ENCODE measurements around the gene CSF2RB.

The CSF2RB gene

DNA sequence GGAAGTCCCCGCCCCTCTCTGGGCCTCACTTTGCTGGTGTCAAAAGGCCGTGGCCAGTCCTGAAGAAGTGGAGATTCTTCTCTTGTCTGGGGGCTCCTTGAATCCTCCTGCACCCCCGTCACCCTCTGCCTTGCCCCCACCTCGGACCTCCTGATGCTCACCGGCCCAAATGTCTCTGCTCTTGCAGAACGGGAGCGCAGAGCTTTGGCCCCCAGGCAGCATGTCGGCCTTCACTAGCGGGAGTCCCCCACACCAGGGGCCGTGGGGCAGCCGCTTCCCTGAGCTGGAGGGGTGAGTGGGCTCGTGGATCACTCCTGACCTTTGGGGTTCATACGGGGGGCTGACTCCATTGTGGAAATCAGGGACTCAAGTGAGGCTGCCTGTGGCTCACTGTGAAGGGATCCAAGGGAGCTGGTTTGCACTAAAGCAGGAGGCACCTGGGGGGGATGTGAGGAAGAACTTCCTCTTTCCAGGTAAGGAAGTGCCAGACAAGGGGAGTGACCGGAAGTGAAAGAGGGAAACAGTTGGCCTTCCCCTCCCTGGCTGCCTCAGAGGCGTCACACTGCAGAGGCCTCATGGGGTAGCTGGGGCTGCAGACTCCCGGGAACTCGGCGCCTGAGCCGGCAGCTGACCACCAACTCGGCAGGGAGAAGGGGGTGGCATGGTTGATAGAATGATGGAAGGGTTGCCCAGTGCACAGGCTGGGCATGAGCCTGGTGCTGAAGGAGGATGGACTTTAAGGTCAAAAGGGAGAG is 23.1 kb downstream of the CSF2RB start:
- no peak for DNase-seq (ENCODE audit: low spot score)

DNA sequence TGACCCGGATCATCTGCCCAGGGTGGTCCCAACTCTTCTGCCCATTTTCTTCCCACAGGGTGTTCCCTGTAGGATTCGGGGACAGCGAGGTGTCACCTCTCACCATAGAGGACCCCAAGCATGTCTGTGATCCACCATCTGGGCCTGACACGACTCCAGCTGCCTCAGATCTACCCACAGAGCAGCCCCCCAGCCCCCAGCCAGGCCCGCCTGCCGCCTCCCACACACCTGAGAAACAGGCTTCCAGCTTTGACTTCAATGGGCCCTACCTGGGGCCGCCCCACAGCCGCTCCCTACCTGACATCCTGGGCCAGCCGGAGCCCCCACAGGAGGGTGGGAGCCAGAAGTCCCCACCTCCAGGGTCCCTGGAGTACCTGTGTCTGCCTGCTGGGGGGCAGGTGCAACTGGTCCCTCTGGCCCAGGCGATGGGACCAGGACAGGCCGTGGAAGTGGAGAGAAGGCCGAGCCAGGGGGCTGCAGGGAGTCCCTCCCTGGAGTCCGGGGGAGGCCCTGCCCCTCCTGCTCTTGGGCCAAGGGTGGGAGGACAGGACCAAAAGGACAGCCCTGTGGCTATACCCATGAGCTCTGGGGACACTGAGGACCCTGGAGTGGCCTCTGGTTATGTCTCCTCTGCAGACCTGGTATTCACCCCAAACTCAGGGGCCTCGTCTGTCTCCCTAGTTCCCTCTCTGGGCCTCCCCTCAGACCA is 24.0 kb downstream of the CSF2RB start:
- DNase-seq (ENCODE audit: low spot score), result no peak

DNA sequence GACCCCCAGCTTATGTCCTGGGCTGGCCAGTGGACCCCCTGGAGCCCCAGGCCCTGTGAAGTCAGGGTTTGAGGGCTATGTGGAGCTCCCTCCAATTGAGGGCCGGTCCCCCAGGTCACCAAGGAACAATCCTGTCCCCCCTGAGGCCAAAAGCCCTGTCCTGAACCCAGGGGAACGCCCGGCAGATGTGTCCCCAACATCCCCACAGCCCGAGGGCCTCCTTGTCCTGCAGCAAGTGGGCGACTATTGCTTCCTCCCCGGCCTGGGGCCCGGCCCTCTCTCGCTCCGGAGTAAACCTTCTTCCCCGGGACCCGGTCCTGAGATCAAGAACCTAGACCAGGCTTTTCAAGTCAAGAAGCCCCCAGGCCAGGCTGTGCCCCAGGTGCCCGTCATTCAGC is 24.6 kb downstream of the CSF2RB start:
- no peak for DNase-seq (ENCODE audit: low spot score)

DNA sequence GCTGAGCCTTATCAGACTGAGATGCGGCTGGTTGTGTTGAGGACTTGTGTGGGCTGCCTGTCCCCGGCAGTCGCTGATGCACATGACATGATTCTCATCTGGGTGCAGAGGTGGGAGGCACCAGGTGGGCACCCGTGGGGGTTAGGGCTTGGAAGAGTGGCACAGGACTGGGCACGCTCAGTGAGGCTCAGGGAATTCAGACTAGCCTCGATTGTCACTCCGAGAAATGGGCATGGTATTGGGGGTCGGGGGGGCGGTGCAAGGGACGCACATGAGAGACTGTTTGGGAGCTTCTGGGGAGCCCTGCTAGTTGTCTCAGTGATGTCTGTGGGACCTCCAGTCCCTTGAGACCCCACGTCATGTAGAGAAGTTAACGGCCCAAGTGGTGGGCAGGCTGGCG is 25.5 kb downstream of the CSF2RB start:
- DNase-seq (ENCODE audit: low spot score), result no peak

DNA sequence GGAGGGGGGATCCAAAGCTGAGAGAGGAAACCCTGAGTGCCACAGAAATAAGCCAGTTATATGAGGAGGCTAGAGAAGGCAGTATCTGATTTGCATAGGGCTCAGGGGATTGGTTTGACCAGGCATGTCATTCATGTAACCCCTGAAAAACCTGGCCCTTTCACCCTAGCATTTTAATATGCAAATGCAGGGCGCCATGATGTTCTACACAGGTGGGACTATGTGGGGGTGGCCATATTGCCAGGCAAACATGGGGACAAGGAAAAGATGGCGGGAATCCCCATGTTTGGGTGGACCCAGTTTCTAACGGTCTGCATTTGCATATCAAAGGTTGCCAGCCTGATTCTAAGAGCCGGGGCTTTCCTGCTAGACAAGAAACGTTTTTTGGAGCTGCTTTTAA is 27.2 kb downstream of the CSF2RB start:
- no peak for DNase-seq (ENCODE audit: low spot score)

DNA sequence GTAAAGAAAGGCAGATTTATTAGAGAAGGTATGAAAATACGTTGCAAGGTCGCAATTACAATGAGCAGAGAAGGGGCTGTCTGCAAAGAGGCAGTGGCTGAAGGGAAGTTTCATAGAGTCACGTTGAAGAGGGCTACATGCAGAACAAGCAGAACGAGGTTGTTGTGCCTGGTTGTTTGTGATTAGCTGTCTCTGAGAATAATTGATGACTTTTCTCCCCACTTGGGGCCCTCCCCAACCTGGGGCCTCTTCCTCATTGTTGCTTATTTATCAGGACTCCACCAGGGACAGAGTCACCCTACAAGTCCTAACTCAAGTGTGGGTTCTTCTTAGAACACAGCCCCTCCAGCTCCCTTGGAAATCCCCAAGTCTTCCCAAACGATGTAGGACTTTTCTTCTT is 29.1 kb downstream of the CSF2RB start:
- DNase-seq (ENCODE audit: low spot score), result no peak

DNA sequence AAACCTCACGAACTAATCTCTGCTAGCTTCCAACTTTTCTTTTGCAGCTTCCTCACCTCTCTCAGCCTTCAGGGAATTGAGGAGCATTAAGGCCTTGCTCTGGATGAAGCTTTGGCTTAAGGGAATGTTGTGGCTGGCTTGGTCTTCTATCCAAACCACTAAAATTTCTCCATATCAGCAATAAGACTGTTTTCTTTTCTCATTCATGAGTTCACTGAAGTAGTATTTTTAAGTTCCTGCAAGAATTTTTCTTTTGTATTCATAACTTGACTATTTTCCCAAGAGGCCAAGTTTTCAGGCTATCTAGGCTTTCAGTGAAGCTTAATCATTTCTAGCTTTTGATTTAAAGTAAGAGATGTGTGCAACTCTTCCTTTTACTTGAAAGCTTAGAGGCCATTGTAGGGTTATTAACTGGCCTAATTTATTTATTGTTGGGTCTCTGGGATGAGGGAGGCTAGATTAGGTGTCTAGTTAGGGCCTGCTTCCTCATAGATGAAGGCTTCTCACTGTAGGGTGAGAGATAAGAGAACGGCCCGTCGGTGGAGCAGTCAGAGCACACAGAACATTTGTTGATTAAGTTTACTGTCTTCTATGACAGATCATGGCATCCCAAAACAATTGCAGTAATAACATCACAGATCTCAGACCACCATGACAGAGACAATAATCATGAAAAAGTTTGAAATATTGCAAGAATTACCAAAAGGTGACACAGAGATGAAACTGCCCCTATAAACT is 33.2 kb downstream of the CSF2RB start:
- DNase-seq (ENCODE audit: low spot score), result no peak

DNA sequence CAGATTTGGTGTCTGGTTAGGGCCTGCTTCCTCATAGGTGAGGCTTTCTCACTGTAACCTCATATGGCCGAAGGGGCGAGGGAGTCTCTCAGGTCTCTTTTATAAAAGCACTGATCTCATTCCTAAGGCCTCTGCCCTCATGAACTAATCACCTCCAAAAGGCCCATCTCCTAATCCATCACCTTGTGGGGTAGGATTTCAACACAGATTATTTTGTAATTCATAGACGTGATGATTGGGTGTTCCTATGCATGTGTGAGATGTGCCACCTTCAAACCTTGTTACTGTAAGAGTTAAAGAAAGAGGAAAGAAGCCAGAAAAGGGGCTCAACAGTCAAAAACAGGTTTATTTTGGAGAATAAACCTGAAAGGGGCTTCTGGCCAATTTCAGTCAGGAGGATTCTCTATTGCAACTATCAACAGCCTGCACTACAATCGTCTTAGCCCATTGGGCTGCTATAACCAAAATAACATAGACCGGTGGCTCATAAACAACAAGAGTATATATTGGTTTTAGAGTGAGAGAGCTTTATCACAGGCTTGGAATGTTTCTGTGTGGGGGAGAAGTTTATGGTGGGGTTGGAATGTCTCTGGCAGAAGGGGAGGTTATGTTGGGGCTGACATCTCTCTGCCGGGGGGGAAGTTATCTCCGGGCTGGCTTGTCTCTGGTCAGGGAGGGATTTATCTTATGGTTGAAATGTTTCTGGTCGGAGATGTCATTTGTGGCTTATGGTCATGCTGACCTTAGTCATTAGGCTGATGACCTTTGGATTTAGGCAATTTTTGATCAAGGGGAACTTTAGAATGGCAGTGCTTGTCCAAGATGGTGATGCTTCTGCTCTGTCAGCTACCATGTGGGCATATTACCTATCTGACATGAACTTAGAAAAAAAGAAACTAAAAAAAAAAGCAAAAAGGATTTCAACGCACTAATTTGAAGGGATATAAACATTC is 35.1 kb downstream of the CSF2RB start:
- DNase-seq (ENCODE audit: low spot score), result no peak

DNA sequence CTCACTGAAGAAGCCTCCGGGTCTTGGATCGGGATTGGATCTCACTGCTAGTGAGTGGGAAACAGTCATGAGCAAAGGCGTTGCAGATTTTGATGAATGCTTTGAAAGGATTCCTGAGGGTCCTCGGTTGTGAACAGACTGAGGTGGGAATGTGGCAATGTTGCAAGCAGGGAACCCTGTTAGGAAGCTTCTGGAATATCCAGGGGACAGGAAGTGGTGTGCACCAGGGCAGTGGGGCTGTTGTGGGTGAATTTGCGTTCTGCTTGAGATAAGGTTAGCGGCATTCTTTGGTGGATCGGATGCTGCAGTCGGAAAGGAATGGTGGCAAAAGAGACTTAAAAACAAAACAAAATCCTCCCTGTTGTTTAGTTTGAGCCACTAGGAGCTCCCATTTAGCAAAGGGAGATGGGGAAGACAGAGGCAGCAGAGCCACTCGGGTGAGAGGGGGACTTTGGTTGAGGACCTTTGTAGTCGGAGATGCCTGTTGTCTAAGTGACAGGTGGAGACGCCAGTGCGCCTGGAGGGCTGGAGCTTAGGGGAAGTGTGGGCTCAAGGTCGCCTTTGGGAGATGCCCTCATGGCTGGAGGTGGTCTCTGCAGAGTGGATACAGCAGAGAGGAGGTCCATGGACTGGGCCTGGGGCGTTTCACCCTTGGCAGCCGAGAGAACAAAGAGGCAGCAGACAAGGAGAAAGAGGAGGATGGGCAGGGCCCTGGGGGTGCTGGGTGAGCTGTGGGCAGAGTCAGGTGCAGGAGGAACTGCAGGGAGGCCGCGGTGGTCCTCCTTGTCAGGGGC is 37.6 kb downstream of the CSF2RB start:
- DNase-seq (ENCODE audit: low spot score), result no peak

DNA sequence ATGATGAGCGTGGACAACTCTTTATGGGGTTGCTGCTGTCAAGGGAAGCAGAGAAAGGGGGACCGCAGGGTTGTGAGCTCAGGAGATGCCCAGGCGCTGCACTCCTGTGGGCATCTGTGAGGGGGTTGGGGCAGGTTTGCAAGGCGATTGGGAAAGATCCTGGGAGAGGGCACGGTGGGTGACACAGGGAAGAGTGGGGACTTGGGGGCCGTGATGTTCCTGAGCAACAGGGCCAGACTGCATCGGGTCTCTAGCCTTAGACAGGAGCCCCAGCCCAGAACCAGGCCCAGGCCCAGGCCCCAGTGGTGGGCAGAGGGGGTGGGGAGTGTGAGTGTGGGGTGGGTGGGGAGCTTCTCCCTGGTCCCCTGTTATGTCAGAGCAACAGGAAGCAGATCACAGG is 38.3 kb downstream of the CSF2RB start:
- no peak for DNase-seq (ENCODE audit: low spot score)

DNA sequence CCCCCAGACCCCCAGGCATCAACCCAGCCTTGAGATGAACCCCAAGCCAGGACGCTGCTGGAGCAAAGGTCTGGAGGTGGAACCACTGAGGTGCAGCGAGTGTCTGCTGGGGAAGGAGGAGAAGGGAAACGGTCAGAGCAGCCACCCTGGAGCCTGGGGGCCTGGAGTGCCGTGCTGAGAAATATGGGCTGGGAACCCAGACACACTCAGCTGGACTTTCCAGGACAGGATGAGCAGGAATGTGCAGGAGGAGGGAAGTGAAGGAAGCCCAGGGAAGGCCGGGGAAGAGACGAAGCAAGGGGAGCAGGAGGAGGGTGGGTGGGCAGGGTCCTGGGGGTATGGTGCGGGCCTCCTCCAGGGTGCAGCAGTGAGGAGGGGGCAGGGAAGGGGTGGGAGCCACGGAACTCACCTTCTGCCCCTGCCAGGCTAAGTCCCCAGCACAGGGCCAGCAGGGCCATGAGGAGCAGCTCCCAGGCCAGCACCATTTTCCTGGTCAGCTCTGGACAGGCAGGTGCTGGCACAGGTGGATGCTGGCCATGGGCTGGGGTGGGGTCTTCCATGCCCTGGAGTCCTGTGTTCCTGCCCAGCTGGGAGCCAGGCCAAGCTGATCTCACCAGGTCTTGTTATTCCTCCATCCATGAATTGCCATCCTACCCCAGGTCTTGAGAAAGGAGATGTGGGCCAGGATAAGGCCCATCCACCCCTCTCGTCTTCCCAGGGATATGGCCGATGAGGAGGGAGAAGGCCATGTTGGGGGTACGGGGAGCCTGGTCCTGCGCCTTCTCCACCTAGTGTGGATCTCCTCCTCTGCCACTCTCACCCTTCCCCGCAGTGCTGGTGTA is 40.0 kb downstream of the CSF2RB start:
- DNase-seq (ENCODE audit: low spot score), result no peak

DNA sequence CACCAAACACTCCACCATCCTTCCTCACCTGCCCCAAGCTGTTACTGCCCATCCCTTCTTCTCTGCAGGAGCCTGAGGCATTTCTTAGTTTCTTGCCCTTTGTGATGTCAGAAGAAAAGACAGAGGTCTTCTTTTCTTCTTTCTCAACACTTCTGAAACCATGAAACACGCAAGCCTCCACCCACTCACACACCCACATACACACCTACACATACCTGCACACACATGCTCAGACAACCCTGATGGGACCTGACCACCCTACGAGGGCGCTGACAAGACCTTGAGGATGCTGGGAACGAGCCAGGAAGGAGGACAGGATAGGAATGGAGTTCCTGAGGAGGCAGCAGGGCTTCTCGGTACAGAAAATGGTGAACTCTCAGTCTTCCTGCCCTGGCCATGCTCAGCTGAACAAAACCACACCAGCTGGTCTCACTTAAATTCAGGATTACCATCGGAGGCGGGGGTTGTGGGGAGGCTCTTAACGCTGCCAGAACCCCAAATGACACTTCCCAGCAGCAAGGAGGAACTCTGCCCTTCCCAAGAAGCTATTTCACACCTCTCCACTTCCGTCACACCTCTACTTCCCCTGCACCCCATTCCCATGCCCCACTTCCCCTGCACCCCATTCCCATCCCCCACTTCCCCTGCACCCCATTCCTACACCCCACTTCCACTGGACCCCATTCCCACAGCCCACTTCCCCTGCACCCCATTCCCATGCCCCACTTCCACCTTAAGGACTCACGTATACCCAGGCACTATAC is 41.0 kb downstream of the CSF2RB start:
- DNase-seq (ENCODE audit: low spot score), result peak; percentile 33

DNA sequence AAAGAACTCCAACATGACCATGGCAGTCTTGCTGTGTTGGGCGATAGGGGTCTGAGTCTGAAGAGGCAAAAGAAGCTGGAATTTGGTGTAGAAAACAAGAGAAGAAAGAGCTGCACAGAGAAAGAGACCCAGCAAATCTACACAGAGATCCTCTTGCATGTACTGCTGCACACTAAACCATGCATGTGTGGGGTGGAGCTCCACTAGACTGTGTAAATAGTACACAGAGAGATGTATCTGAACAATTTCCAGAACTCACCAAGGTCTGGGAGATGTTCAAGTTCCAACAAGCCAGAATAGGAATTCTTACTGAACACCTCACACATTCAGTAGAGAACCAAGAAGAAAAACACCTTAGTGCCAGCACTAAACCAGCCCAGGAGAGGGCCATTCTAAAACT is 42.3 kb downstream of the CSF2RB start:
- DNase-seq (ENCODE audit: low spot score), result no peak

DNA sequence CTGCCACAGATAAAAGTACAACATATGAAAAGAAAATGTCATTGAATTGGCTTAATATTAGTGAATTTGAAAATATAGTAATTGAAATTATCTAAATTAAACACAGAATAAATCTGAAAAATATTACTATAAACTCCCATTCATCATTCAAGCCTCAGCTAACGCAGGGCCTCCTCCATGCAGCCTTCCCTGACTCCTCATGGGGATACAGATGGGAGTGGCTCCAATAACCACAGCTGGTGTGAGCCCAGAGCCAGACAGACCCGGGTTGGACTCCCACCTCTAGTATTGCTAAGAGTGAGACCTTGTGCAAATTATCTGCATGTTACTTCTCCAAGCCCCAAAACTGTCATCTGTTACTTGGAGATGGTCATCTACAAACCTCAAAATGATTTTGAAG is 44.9 kb downstream of the CSF2RB start:
- no peak for DNase-seq (ENCODE audit: low spot score)

DNA sequence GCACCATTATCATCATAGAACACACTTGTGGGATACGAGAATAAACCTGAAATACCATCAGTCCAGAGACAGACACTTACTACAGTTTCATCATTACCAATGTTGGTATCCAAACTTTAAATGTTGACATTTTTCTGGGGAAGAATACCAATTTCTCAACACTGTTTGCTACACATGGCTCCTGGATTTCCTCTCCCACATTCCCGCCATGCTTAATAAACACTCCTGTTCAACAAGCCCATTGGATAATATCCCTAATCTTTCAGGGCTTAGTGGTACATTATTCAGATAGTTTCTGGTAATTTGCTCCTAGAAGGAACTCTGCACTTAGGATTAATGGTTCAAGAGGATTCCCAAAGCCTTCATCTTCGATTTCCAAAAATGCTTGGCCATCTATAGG is 48.2 kb downstream of the CSF2RB start:
- DNase-seq (ENCODE audit: low spot score), result no peak

DNA sequence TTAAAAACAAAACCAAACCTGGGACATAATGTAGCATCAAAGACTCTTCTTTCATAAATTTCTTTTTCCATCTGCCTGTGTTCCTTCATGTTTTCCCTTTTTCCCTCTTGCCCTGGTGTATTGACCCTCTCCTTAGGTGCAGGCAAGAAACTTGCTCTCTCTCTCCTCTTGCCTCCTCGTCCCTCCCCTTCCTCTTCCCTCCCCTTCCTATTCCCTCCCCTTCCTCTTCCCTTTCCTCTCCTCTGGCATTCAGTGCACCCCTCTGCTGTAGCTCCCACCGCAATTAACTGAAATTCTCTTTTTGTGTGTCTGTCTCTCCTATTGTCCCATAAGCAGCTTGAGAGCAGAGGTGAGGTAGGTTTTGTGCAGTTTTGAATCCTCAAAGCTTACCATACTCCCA is 49.9 kb downstream of the CSF2RB start:
- no peak for DNase-seq (ENCODE audit: low spot score)

DNA sequence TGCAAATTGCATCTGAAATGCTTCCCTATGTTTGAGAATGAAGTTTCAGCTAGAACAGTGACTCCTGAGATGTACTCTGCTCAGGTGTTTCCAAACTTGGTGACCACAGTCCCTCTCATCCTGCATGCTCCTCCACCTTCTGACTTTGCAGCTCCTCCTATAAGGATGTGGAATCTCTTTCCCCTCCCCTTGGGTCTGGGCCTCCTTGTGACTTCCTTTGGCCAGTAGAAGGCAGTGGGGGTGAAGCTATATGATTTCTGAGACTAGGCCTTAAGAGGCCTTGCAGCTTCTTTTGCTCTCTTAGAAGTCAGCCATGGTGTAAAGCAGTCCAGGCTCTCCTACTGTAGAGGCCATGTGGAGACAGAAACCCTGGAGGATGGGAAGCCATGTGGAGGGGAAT is 50.7 kb downstream of the CSF2RB start:
- DNase-seq (ENCODE audit: low spot score), result no peak

DNA sequence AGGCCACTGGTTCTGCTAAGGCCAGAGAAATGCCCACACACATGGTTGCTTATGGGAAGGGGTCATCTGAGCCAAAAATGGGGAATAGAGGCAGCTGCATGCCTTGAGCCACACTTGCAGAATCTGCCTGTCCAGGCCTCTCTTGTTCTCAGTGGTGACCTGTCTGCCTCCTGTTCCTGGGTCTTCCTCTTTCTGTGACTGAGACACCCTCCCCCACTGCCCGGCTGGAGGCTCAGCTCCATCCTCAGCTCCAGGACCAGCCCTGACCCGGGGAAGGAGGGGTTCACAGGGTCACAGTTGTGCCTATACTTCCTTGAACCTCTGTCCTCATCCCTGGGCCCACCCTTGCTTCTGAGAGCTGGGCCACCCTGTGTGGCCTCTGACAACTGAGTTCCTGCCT is 52.3 kb downstream of the CSF2RB start:
- no peak for DNase-seq (ENCODE audit: low spot score)

DNA sequence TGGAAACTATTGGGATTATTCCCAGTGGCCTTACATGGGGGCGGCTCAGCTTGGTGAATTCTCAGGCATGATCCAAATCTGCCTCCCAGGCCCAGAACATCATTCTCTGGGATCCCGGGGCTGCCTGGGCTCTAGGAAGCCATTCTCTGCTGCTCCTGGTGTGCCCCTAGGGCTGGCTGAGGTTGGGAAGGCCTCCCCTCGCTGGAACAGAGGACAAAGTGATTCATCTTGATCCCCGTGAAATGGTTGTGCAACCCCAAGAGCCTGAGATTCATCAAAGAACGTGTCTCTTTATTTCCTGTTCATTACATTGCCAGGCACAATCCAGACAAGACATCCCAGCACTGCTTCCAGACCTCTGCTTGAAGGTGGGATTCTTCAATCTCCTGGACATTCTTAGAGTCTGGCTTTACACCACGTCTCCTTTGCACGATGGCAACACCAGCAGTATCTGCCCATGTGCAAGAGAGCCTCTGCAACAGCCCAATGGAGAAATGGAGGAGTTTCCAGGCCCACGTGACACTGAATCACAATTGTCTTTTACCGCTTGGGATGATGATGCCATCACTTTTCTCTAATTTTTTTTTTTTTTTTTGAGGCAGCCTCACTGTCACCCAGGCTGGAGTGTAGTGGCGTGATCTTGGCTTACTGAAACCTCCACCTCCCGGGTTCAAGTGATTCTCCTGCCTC is 53.6 kb downstream of the CSF2RB start:
- DNase-seq (ENCODE audit: low spot score), result no peak

Measured in GM03348 (cell line).